Medulla oblongata (tissue), 1 donor: ENCODE data around the gene ATRIP.

Experiments used
- DNase-seq: peaks from one replicate; pipeline ENCODE4 v3.0.0-alpha.2; 2015; ENCODE audit errors: extremely low spot score

Gene ATRIP

GRCh38 chr3:48409291-48410201, 37.0 kb upstream of the ATRIP start:
- DNase-seq = no peak

DNA sequence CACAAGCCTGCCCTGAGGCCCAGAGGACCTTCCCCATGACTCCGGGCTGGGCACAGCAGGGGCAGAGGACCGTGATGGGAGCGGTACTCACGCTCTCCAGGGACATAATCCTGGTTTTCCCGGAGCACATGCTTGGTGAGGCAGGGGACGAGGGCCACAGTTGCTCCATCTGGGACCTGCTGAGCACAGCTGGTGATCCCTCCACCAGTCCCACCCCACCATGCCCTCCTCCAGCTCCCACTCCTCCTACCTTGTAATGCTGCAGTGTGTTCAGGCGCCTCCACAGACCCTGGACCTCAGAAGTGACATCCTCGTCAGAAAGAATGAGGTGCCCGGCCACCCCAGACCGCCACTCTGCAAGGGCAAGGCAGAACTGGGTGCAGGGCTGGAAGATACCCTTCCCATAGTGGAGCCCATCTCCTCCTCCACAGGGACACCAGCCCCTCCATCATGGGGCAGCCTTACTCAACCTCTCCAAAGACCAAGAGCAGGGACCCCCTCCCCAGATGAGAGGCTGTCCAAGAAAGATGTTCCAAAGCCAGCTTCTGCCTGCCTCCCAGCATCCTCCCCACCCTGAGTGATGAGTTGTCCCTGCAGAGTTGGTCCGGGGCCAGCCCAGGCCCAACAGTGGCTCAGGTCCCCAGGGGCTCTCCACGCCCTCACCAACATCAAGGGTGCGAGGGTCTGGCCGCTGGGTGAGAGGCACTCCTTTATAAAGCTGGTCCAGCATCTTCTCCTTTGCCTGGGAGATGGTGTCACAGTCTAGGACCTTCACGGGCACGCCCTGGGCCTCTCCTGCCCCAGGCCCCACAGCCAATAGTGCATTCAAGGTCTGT, 36.1 kb upstream of the ATRIP start:
- DNase-seq = no peak

GRCh38 chr3:48411041-48411588, 35.4 kb upstream of the ATRIP start:
- no peak for DNase-seq

- DNase-seq = no peak
Measured at GRCh38 chr3:48411606-48412374, 34.7 kb upstream of the ATRIP start.

- DNase-seq = no peak
Measured at GRCh38 chr3:48412375-48413001, 34.0 kb upstream of the ATRIP start.

DNA sequence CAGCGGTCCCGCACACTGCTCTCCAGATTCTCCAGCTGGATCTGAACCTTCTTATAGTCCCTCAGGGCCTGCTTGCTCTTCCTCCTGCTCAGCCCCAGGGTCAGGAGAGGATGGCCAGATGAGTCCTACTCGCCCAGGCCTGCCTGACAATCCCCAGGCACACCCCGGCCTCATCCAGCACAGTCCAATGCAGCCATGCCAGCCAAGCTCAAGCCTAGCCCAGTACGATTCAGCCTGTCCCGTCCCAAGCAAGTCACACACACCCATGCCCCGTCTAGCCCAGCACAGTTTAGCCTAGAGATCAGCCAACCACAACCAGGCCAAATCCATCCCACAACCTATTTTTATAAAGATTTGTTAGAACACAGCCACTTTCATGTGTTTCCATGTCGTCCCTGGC, 33.5 kb upstream of the ATRIP start:
- DNase-seq = no peak

- no peak for DNase-seq
Measured at GRCh38 chr3:48413611-48414010, 32.9 kb upstream of the ATRIP start.

DNA sequence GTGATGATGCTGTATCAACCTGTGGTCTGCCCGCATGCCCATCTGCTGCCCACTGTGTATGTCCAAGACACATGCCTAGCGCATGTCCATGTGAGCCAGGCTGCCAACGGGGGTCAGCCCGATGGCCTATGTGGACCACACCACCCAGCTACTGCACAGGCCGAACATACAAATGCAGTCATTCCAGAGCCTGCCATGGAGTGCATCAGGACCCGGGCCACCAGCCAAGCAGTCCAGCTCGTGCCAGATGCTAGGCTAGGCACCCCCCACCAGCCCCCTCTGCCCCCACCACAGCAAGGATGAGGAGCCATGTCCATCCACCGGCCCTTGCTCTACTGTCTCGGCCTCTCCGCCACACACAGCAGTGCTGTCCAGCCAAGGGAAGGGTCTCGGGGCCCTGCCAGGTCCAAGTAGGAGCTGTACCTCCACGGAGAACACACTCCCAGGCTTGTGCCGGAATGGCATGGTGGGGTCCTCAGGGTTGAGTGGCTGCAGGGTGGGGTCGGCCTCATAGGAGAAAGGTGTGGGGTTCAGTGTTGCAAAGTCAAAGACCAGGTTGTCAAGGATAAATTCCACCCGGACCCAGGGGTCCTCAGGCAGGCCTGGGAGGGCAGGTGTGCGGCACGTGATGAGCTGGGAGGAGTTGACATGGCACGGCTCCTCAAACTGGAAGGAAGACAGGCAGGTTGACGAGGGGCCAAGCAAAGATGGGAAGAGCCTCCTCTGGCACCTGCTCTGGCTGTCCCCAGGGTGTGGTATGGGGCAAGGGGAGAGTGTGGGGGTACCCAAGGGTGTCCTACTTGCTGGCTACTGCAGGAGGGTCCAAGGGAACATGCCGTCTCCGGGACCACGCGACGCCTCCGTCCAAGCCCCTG, 31.9 kb upstream of the ATRIP start:
- DNase-seq = peak; percentile 53

- no peak for DNase-seq
Measured at GRCh38 chr3:48415251-48415953, 31.1 kb upstream of the ATRIP start.

DNA sequence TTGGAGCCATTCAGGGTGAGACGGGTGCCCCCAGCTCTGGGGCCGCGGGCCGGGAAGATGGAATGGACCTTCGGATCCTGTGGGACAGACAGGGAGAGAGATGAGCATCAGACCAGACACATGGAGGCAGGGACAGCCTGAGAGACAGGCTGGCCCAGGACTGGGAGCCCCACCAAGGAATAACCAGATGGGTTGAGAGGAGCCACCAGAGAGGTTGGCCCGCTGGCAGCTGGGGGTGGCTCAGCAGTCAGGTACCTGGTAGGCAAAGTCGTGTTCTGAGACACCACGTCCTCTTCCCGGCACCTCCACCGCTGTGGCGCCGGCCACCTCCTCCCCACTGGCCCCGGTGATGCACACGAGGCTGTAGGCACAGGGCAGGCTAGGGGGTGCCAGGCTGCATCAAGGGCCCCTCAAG, 30.4 kb upstream of the ATRIP start:
- no peak for DNase-seq

- DNase-seq = no peak
Measured at GRCh38 chr3:48416546-48416945, 30.0 kb upstream of the ATRIP start.

DNA sequence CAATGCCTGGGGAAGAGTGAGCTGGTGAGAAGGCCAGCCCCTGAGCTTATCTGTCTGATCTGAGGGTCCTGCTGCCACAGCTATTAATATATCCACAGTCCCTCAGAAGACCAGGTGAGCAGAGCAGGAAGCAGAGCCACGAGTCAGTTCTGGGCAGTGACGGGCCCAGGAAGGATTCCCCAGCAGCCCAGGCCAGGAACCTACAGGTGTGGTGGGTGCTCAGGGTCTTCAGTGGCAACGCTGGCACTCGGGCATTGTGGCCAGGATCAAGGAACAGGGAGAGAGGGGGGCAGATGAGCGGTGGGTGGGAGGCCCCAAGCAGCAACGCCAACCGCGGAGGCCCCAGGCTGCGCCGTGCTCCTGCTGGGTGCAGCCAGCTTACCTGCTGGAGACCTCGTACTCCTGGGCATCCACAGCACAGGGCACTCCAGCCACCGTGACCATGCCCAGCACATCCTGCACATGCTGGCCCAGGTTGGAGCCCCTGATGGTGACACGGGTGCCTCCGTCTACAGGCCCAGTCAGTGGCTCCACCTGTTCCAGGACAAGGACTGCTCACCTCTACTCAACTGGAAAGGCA, 28.9 kb upstream of the ATRIP start:
- DNase-seq = no peak

DNA sequence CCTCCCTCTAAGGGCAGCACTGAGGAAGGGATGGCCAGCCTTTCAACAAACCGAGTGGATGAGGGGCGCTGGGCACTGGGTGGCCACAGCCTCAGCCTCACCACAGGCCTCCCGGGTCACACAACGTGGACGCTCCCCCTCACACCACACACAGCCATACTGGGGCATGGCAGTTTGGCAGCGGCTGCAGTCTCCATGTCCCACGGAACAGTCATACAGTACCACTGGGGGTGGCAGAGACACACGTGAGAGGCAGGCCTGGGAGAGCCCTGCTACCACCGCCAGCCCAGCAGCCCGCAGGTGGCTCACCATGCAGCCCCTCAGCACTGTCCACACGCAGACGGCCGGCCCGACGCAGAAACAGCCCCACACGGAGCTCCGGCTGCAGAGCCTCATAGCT, 28.4 kb upstream of the ATRIP start:
- no peak for DNase-seq

DNA sequence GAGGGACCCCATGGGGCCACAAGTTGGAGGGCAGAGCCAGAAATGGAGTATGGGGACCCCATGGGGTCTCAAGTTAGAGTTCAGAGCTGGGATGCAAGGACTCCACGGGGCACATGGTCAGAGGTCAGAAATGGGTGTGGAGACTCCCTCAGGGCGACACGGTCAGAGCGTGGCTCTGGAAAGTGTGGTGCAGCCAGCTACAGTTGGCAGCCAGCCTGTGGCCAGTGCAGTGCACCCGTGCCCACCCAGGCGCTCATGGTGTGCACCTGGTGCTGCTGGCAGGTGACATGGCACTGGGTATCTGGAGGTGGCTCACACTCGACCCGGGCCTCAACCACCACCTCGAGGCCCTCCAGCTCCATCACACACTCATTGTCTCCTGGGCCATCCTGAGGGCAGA, 27.9 kb upstream of the ATRIP start:
- DNase-seq = no peak

GRCh38 chr3:48419149-48419548, 27.4 kb upstream of the ATRIP start:
- no peak for DNase-seq

GRCh38 chr3:48419597-48419996, 26.9 kb upstream of the ATRIP start:
- DNase-seq = no peak

GRCh38 chr3:48420561-48420960, 26.0 kb upstream of the ATRIP start:
- no peak for DNase-seq

GRCh38 chr3:48422272-48422671, 24.3 kb upstream of the ATRIP start:
- DNase-seq = no peak

GRCh38 chr3:48422681-48423080, 23.9 kb upstream of the ATRIP start:
- no peak for DNase-seq
